HG03103 (cell line): Measurements from ENCODE around the gene MAG.
"Not testable (repeated sequence)": the region's sequence is repeated elsewhere in the genome, so short reads cannot be mapped to it uniquely, and the experiment has no call there.

ENCODE experiments used
- ATAC-seq: cut with Tn5 transposase; IDR thresholded peaks from one replicate; pipeline ENCODE4 v1.9.1; 2021; ENCODE audit warnings: low read depth; ENCODE audit not compliant: unreplicated experiment

The MAG gene

GRCh38 chr19:35355791-35356460, 64.0 kb downstream of the MAG start:
- ATAC-seq: no peak

GRCh38 chr19:35357867-35358573, 66.1 kb downstream of the MAG start, which contains the start of gene FFAR3:
Gene FFAR3 (plus strand): TSS chr19:35358460. CDS start chr19:35358891, 431 bp downstream.
- no peak for ATAC-seq

GRCh38 chr19:35358834-35359233, 66.9 kb downstream of the MAG start:
- not testable (repeated sequence) for ATAC-seq

GRCh38 chr19:35359395-35359794, 67.4 kb downstream of the MAG start:
- ATAC-seq: not testable (repeated sequence)

- not testable (repeated sequence) for ATAC-seq
Observed at GRCh38 chr19:35360081-35360480, 68.1 kb downstream of the MAG start.

- ATAC-seq: no peak
Observed at GRCh38 chr19:35360880-35361420, 69.0 kb downstream of the MAG start.

- ATAC-seq: no peak
Observed at GRCh38 chr19:35362261-35363000, 70.5 kb downstream of the MAG start.

- ATAC-seq: no peak
Observed at GRCh38 chr19:35363001-35363590, 71.1 kb downstream of the MAG start.
